Neural progenitor cell (in vitro differentiated cells): Measurements from ENCODE around the gene DDHD1.

Experiments used
- EZH2 ChIP-seq: fragments of 200-600 bp; sonication (generic); IDR thresholded peaks from 2 replicates; pipeline ENCODE4 v1.6.1; 2017; ENCODE audit warnings: antibody characterized with exemption, mild to moderate bottlenecking, moderate library complexity
- TF ChIP-seq, protein P1 (sequence below): fragments of 200-600 bp; sonication (generic); IDR thresholded peaks from 2 replicates; pipeline ENCODE4 v1.5.1; 2017; ENCODE audit warnings: antibody characterized with exemption, mild to moderate bottlenecking

DNA sequence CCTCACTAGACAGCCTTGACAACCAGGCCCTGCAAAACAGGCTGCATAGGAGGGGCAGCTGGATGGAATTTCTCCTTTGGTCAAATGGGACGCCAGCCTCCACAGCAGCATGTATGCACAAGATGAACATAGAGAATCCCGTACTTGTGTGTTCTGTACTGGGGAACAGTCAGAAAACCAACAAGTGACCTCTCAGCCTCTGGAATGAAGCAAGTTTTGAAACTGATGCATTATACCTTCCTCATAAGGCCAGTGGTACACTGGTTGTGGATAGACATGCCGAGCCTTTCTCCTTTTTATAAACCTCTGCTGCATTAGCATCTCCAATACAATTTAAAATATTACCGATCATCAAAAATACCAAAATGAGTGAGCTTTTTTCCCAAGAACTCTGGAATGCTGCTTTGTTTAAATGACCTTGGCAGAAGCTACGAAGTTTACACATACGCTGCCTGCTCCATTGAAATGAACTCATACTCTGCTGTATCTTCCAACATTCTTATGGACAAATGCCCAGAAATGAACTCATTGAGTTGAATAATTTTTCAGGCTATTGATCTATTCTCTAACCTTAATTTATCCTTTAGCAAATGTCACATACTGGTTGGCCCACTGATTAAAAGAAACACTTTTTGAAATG, 154.6 kb downstream of the DDHD1 start:
- no peak for TF ChIP-seq EZH2
- TF ChIP-seq, protein P1, sequence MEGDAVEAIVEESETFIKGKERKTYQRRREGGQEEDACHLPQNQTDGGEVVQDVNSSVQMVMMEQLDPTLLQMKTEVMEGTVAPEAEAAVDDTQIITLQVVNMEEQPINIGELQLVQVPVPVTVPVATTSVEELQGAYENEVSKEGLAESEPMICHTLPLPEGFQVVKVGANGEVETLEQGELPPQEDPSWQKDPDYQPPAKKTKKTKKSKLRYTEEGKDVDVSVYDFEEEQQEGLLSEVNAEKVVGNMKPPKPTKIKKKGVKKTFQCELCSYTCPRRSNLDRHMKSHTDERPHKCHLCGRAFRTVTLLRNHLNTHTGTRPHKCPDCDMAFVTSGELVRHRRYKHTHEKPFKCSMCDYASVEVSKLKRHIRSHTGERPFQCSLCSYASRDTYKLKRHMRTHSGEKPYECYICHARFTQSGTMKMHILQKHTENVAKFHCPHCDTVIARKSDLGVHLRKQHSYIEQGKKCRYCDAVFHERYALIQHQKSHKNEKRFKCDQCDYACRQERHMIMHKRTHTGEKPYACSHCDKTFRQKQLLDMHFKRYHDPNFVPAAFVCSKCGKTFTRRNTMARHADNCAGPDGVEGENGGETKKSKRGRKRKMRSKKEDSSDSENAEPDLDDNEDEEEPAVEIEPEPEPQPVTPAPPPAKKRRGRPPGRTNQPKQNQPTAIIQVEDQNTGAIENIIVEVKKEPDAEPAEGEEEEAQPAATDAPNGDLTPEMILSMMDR: no peak
